Sciatic nerve (tissue), 2 donors: ENCODE results near the gene ISYNA1. TPM values are rescaled to one million over a fixed set of nuclear protein-coding genes. Genes with fewer than 3 reads are reported as not detected.

Experiments
- ATAC-seq: fragments of 200-7000 bp; cut with Tn5 transposase; one replicate; pipeline ENCODE4 v1.9.1; 2020; ENCODE audit warnings: mild to moderate bottlenecking, moderate library complexity
- DNase-seq: peaks from one replicate; pipeline ENCODE4 v3.0.0-alpha.2; 2020; ENCODE audit warnings: low spot score
- intact Hi-C: fragments of 100-400 bp; cut with DNase I; formaldehyde crosslinking; loops from one replicate; pipeline ENCODE4 v1.14.2; 2022
- total RNA-seq: library from RNA; stranded (reverse); fragmentation: NEBNext Ultra II Directional; extraction: Animal tissue kit (Norgen Biotek cat#: 25700); gene quantifications from one replicate; pipeline ENCODE4 v1.2.1, GENCODE V29; 2021
- donor health status: DM: no; HTN: no; CAD: no.
- donor health status: DM: no; HTN: no; CAD: no.

Gene ISYNA1
- total RNA-seq, 1 donor from 2014 or later, result 112 TPM

DNA sequence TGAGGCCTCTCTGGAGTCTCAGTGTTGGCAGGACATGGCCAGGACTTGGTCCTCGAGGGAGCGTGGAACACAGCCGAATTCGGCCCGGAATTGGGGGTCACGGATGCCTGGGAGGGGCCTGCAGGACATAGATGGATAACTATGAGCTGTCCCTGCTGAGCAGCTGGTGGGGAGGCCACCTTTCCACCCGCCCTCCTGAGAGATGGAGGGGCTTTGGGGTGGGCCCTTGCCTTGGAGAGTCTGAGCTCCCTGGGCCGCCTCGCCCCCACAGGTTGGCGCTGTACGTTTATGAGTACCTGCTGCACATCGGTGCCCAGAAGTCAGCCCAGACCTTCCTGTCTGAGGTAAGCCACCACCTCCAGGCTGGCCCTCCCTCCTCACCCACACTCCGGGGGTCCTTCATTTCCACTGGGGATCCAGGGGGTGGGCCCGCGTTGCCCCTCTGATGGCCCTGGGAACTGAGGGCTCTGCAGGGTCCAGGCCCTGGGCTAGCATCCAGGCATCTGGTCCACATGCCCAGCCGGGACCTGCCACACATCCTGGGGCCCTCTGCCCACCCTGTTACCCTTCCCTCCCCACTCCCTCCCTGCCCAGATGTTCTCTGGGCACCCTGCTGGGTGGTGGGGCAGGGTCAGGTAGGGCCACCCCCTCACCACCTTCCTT, 10.7 kb downstream of the ISYNA1 start:
- intact Hi-C loops, result no loop called here

DNA sequence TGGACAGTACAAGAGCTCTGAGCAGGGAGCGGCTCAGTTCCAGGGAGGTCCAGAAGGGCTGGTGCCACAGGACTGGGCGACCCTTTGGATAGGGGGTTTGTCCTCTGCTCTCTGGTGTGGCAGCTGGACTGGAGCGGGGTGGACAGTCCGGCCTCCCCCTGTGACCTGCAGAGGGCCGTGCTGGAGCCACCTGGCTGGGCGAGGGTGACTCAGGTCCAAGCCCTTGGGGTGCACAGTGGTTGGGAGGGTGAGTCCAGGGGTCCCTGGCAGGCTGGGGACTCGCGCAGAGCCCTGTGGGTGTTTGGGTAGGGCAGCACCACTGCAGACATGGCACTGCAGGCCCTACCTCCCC, 11.5 kb downstream of the ISYNA1 start:
- intact Hi-C loops, result no loop called here
- no peak for DNase-seq
- no peak for ATAC-seq

More for the DNA sequence above, 10.7 kb downstream of the ISYNA1 start:
- ATAC-seq (no peak), DNase-seq (no peak)

DNA sequence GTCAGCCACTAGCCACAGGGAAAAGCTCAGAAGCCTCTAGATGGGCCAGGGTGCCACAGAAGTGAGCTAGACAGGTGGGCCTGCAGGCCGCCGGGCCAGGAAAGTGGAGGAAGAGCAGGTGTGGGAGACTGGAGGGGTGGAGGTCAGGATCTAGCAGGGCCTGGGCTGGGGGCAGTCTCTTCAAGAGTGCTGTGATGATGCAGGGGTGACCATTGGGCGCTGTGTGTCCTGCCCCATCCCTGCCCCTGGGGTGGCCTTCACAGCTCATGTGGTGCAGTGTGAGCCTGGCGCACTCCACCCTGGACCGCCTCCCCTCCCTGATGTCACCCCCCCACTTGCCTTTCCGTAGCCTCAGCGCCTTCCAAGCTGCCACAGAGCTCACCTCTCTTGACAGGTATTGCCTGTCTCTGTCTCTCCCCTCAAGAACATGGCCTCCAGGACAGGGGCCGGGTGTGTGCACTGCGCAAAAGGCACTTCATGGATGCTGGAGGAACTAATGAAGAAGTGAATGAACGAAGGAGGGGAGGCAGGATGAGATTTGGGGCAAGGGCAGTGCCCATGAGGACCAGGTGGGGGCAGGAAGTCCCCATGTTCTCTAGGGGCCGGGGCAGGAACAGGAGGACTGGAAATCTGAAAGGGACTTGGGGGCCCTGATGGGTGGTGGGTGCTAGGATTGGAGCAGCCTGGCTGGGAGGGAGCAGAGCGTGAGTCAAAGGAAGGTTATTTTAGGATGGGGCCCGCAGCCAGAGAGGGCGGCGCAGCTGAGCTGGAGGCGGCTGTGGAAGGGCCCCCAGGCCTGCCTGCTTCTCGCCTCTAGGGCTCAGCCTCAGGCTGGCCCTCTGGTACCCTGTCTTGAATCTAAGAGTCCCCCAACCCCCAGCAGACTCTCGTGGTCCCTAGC, 12.2 kb downstream of the ISYNA1 start:
- ATAC-seq (peak; percentile 52), DNase-seq (no peak)
- intact Hi-C loops, result no loop called here

DNA sequence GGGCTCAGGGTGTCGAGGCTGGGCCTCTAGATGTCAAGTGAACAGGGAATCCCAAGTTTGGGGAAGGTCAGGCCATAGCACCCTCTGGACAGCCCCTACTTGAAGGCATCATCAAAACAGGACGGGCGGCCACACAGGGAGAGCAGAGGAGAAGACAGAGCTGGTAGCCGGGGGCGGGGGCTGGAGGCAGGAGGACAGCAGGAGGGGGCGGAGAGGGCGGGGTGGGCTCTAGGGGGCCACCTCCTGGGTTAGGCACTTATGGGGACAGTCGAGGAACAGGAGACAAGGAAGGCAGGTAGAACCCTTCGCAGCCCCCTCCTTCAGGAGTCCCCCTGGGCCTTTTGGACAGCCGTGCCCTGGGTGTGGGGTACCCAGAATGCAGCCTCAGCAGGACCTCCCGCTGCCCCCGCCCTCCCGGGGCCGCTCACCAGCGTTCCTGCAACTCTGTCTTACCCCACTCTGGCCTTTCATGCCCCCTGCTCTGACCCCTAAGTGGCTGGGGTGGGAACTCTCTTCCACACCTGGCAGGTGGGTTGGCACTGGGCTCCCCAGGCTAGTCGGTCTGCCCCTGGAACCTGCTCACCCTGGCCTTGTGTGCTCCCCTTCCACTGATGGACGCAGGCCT, 12.9 kb downstream of the ISYNA1 start:
- no peak for ATAC-seq
- DNase-seq, result no peak
- intact Hi-C loops, result no loop called here

DNA sequence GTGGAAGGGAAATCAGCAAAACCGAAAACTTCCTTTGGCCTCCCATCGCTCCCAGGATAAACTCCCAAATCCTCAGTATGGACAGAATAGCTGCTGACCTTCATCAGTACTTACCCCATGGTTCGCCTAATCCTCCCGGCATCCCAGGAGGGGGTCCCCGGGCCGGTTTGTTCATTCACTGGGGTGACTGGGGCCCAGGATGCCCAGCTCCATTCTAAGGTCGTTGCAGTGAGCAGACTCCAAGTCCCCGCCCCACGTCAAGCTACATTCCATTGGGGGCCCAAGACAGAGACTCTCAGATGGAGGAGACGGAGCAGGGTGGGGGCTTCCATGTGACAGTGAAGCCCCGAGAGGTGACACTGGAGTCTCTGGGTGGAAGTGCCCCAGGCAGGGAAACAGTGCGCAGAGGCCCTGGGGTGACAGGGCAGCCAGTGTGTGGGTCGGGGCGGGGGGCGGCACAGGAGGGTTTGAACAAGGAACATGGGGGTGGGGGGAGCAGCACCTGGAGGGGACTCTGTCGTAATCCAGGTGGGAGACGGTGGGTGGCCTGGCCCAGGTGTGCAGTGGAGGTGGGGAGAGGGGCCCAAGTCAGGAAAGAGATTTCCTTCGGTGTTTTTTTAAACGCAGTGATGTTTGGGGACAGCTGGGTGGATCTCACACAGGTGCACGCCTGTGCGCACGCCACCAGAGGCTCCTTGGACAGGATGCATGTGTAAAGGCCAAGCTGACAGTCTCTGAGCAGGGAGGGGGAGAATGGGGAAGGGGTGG, 13.6 kb downstream of the ISYNA1 start:
- ATAC-seq, result no peak
- intact Hi-C loops, result no loop called here

DNA sequence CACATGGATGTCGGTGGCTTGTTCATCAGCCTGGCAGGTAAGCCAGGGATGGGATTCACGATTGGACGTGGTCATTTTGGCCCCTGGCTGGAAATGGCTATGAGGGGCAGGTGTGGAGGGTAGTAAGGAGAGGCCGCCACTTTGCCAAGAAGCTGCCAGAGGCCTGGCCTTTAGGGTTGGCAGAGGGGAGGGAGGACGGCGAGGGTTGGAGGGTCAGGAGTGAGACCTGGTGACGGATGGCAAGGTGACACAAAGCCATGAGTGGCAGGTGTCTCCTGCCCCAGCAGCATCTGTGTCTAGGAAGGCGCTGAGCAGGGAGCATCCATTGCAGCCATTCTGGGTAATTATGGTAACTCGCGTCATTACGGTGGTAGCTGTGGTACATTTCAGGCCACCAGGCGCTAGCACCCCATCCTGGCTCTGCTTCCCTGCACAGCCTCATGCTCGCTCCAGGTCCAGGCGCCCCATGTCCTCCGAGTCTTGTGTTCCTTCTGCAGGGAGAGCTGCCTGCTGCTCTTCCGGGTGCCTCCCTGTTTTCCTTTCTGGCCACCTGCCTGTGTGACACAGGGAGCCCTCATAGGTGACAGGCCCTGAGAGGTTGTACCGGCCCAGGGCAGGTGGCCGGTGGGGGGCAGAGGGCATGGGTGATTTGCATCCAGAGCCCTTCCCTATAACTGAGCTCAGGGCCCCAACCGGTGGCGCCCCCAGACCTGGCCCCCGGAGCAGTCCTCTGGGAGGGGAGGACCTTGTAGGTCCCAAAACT, 14.5 kb downstream of the ISYNA1 start:
- ATAC-seq, result no peak
- DNase-seq, result no peak
- intact Hi-C loops, result no loop called here

More for the DNA sequence above, 13.6 kb downstream of the ISYNA1 start:
- no peak for DNase-seq

DNA sequence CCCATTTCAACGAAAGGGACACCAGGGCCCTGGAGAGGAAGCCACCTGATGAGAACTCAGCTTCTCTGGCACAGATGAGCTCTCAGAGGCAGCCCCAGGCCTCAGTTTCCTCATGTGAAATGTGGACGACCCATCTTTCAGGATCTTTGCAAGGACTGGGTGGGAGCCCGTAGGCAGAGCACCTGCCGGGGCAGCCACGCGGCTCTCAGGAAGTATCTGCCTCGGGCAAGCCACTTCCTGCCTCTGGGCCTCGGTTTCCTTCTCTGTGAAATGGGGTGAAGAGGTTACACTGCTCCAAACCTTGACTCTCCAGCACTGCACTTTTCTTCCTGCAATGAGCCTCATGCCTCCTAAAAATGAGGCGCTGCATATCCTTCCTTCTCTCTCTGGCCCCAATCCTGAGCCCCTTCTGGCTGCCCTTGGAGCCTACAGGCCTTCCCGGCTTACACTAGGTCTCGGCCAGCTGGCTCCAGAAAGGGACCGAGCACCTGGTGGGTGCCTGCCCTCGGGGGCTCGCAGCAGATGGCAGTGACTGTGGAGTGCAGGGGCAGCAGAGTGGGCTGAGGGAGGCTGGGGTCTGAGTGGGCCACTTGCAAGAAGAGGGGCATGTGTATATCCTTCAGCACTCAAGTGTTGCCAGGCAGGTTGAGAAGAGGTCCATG, 15.3 kb downstream of the ISYNA1 start:
- intact Hi-C loops, result no loop called here
- ATAC-seq, result no peak
- no peak for DNase-seq

DNA sequence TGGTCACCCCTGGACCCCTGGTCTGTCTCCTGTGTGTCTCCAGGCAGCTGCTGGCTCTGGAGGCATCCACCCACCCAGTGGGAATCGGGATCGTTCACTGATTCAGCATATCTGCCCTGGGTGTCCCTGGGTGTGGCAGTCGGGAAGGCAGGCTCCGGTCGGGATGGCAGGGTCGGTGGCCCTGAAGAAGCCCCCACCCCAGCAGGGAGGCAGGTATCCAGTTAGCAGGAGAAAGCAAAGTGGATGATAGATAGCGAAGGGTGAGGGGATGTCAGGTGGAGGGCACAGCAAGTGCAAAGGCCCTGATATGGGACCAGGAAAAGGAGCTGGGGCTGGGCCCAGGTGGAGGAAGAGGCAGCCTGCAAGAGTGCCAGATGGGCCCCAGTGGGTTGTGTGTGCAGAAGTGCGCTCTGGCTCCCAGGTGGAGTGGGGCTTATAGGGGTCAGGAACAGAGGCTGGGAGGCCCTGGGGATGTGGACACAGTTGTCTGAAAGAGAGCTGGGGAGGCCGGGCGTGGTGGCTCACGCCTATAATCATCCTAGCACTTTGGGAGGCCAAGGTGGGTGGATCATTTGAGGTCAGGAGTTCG, 16.5 kb downstream of the ISYNA1 start:
- intact Hi-C loops, result no loop called here
- ATAC-seq (no peak), DNase-seq (peak; percentile 60)

DNA sequence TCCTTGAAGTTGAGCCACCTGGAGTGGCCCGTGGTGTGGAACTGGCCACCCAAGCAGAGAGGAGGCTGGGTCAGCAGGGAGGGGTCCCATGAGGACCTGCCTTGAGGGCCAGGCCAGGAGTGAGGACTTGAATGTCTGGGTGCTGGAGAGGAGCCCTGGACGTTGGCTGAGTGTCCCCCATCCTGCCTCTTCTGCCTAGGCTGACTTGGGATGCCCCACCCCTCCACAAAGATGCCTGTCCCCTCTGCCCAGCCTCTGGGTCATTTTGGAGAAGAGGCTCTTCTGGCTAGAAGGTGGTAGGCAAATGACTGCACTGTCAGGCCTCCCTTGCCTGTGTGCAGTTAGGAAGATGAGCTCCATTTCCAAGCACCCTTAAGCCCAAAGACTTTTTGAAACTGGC, 17.0 kb downstream of the ISYNA1 start:
- intact Hi-C loops, result no loop called here
- ATAC-seq, result no peak
- peak; percentile 60 for DNase-seq

DNA sequence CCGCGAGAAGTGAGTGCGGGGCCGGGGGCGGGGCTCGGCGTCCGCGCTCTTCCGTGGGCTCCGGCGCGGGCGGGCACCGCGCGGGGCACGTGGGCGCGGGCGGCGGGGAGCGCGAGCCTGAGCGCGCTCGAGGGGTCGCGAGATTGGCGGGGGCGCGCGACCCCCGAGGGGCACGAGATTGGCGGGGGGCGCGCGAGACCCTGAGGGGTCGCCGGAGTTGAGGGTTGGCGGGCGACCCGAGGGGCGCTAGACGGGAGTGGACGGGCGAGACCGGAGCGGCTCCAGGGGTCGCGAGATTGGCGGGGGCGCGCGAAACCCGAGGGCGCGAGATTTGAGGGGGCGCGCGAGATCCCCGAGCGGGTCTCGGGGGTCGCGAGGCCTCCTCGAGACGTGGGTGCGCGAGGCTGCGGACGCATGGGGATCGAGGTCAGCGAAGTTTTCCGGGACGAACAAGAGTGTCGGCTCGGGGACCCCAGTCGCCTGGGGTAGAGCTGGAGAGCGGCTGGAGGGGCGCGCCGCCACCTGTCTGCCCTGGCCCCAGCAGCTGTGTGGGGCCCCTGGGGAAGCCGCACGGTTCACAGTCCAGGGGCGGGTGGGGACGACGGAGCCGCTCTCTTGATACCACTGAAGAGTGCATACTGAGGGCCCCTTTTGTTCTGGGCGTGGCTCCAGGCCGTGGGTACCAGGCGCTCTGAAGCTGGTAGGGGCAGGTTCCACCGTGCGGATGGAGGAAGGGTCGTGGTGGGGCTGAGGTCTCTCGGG, 18.1 kb downstream of the ISYNA1 start:
- ATAC-seq (no peak), DNase-seq (peak; percentile 76)
- intact Hi-C loops, result no loop called here

DNA sequence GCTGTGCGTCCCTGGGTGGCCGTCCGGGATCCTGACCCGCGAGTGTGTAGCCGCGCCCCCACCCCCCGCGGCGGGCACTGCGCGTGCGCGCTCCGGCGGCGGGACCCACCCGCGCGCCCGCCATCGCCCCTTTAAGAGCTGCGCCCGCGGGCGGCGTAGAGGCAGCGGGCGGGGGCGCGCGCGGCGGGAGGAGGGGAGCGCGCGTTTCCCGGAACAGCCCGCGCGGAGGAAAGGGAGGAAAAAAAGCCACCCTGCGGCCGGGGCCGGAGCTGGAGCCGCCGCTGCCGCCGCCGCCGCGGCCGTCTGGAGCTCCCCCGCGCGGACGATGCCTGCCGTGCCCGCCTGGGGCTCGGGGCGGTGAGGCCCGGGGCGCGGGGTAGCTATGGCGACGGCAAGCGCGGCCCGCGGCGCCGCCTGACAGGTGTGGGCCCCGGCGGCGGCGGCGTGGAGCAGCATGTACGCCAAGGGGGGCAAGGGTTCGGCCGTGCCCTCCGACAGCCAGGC, 18.7 kb downstream of the ISYNA1 start, which contains the start of gene SSBP4:
TSS of gene SSBP4 (plus strand) at position 204 of the 504 bp plus-strand sequence. CDS start at position 455, 251 bp downstream.
- intact Hi-C loops, result no loop called here
- DNase-seq, result peak; percentile 85
- ATAC-seq, result peak; percentile 2

DNA sequence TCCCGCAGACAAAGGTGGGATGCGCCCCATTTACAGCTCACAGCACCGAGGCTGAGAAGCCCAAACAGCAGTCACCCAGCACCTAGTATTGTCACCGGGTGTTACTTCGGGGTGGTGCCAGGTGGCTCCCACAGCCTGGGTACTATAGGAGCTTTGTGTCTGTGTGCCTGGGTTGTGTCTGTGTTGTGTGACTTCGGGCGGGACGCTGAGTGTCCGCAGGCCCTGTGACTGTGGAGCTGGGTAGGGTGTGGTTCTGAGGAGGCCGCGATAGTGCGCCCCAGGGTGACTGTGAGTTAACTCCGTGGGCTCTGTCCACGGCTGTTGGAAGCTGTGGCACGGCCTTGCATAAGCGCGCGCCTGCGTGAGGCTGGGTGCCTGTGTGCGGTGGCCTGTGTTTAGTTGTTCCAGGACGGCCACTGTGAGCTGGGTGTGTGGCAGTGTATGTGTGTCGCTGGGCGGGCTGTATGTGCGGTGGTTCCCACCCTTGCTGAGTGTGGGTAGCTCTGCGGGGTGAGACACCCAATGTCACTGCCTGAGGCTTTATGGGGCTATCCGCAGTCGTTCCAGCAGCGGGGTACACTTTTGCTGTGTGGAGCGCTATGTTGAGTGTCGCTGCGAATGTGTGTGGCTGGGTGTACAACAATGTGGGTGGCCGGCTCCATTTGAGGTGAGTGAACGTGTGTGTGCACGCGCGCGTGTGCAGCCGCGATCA, 19.3 kb downstream of the ISYNA1 start:
- intact Hi-C loops, result no loop called here
- ATAC-seq (peak; percentile 1), DNase-seq (no peak)

DNA sequence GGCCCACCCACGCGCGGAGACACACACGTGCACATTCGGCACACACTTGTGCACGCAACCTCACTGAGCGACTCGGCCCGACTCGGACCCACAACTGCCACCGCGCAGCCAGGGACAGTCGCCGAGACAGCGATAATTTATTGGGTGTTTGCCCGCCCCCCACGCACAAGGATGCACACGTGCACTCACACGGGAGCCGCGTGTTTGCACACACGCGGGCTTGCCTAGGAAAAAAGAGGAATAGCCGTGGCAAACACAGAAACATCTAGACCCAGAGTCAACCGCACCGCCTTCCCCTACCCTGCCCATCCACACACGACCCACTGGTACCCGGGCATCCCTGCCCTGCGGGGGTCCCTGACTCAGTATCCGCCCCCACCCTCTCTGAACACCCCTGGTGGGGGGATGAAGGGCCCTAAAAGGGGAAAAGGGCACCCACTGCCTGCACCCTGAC, 19.9 kb downstream of the ISYNA1 start:
- ATAC-seq, result peak; percentile 0
- peak; percentile 83 for DNase-seq
- intact Hi-C loops, result no loop called here

DNA sequence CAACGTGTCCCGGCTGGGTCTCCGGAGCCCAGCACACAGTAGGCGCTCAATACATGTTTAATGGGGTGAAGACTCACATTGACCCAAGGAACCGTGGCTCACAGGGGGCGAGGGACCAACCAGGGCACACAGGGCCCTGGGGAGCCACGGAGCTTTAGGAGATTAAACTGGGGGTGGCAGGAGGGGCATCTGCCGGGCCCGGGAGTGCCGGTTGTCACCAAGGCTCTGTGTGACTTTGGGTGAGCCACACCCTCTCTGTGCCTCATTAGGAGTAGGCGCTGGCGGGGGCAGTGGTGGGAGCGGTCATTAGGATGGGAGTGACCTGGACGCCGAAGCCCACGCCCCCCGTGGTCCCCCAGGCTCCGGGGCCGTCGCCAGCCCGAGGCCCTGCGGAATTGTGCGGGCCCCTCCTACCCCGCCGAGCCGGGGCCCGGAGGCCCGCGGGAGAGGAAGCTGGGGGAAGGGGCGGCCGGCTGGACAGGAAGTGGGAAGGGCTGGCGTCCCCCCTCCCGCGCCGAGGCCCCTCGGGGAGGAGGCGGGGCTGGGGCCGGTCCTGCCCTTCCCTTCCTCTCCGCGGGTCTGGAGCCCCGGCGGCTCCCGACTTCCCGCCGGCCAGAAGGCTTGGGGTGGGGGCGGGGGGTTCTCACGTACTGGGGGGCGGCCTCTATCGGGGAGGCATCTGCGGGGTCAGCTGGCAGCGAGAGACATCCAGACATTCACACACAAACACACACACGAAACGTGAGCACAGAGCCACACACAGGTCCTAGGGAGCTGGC, 20.5 kb downstream of the ISYNA1 start:
- intact Hi-C loops, result no loop called here
- peak; percentile 92 for DNase-seq
- peak; percentile 54 for ATAC-seq

DNA sequence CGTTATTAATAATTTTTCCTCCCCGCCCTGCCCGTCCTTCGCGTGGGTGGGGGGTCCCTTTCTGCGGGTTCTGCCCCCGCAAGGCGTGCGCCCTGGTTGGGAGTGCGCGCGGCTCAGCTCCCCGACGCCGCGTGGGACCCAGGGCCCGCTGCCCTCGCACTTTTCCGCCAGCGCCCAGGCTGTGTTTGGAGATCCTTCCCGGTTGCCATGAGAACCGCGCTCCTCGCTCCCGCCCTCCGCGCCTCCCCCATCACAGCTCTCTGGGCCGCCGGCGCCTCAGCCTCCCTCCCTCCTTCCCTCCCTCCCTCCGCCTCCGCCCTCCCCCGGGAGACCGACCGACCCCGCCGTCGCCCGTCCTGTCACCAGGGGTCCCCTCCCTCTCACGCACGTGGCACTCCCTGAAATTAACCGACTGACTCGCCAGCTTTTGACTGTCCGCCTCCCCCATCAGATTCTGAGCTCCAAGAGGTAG, 21.1 kb downstream of the ISYNA1 start:
- peak; percentile 96 for DNase-seq
- intact Hi-C loops, result no loop called here
- peak; percentile 74 for ATAC-seq
